ENCODE measurements around the gene TUBGCP2.

GRCh38 chr10:133312769-133313145 is 4.1 kb upstream of the TUBGCP2 start:
- TF ChIP-seq CTCF (IDR thresholded peaks at IDR 0.05; ENCODE audit: insufficient read depth, low read length, poor library complexity, severe bottlenecking), result no peak
- no peak for TF ChIP-seq EZH2phosphoT487 (conservative IDR thresholded peaks at IDR 0.05; ENCODE audit: low read length)

All from SU-DHL-6 (cell line).